ENCODE measurements around the gene CCDC51. TPM values are rescaled to one million over a fixed set of nuclear protein-coding genes. Genes with fewer than 3 reads are reported as not detected.

Gene CCDC51
- total and polyA plus RNA-seq, 2 of the 13 experiments (the other 11 are each of a cell fraction or from before 2014, with no cell fraction given): 18.1 to 29.4 TPM

- Histone ChIP-seq H4K20me1 (ENCODE audit: insufficient read depth, low read length) (no peaks in the 10 kb centered on the region), H3K4me2 (ENCODE audit: low read depth, low read length) (no peak overlapping the region), H3K9me3 (ENCODE audit: low read length) (no peaks in the 10 kb centered on the region), H2AFZ (ENCODE audit: low read length) (no peak overlapping the region), H3K27ac (ENCODE audit: extremely low read length, insufficient read depth, low read length) (no peak overlapping the region), H3K4me3 (replicated peaks in 1 of 3; ENCODE audit: insufficient read depth in 1 of 3, low read depth in 2 of 3, low read length in 3 of 3) (no peak overlapping the region), H3K79me2 (ENCODE audit: insufficient read depth, low read length) (peaks cover 4% of the 10 kb centered on the region), H3K27me3 (ENCODE audit: control insufficient read depth in 1 of 2, insufficient read depth in 2 of 2, low read length in 2 of 2) (no peaks in the 10 kb centered on the region; a peak in 1 of 5 replicates), H3K9ac (ENCODE audit: insufficient read depth, low read depth, low read length) (no peak overlapping the region), H3K36me3 (replicated peaks in 1 of 2; ENCODE audit: control insufficient read depth in 1 of 2, insufficient read depth in 2 of 2, low read length in 2 of 2) (0 out of 5 replicates have a peak, but pooled peaks cover 0 to under 1% of the 10 kb centered on the region in 2 experiments), H3K4me1 (ENCODE audit: insufficient read depth, low read length) (peaks cover 58% of the 10 kb centered on the region)
- intact Hi-C loops (cut with micrococcal nuclease; ENCODE audit: unreplicated experiment) (no loop called here), in situ Hi-C loops (cut with HindIII; ENCODE audit: extremely low pct_ligation_motif_present, low pct_unique_long_range_greater_than_20kb) (no loop called here)
- TF ChIP-seq BCLAF1 (IDR thresholded peaks at IDR 0.05): no peak
- TF ChIP-seq TFAP4 (IDR thresholded peaks at IDR 0.05; ENCODE audit: borderline replicate concordance, low read depth): no peak
- TF ChIP-seq ZNF720 (CRISPR knock-in tag; IDR thresholded peaks at IDR 0.05): no peak
- TF ChIP-seq PHF8 (CRISPR knock-in tag; IDR thresholded peaks at IDR 0.05): no peak
- TF ChIP-seq MAX (IDR thresholded peaks at IDR 0.05): peak; percentile 39
- no peak for TF ChIP-seq ZFP82 (CRISPR knock-in tag; IDR thresholded peaks at IDR 0.05; ENCODE audit: borderline replicate concordance)
- no peak for TF ChIP-seq BORCS8-MEF2B (CRISPR knock-in tag; IDR thresholded peaks at IDR 0.05)
- TF ChIP-seq ZNF703 (CRISPR knock-in tag; IDR thresholded peaks at IDR 0.05; ENCODE audit: borderline replicate concordance): no peak
- TF ChIP-seq SALL1 (CRISPR knock-in tag; IDR thresholded peaks at IDR 0.05): 0 out of 2 replicates have a peak, but pooled peaks have one; percentile 32
- no peak for TF ChIP-seq KDM5B (CRISPR knock-in tag; IDR thresholded peaks at IDR 0.05; ENCODE audit: borderline replicate concordance)
- no peak for TF ChIP-seq TOE1 (CRISPR knock-in tag; IDR thresholded peaks at IDR 0.05)
- TF ChIP-seq ZNF891 (CRISPR knock-in tag; IDR thresholded peaks at IDR 0.05): no peak
- 0 out of 2 replicates have a peak, but pooled peaks have one; percentile 25 for TF ChIP-seq ZFX (CRISPR knock-in tag; IDR thresholded peaks at IDR 0.05; ENCODE audit: low read depth)
- CTCF ChIA-PET (ENCODE audit: low intra/inter-chr PET ratio, low total read pairs): no interaction called here
- BruUV-seq (replicated peaks): no TSS peak
- ATAC-seq (no peak), FAIRE-seq (no peak), DNase-seq (ENCODE audit: low spot score) (peak; percentile 32)
- POLR2A ChIA-PET: interaction anchor here (1.7 to 3.2 kb wide), 10 partner anchors 8 to 620 kb away, joined by 5 to 39 read pairs (median 18); partner anchors contain the start of genes CCDC51, NDUFAF3, PFKFB4 and PLXNB1
- WGBS (ENCODE audit: low lambda C conversion rate): 86% methylated on average over 4 of the region's 4 CpGs
Observed at GRCh38 chr3:48474619-48475018, 34.7 kb upstream of the CCDC51 start.

Measured in HepG2 (cell line).